ENCODE results near the gene LCORL. TPM values are rescaled to one million over a fixed set of nuclear protein-coding genes. Genes with fewer than 3 reads are reported as not detected.

Gene LCORL
- total RNA-seq, 1 experiment from 2014 or later = 13.8 TPM

- CTCF ChIA-PET = no interaction called here
- H3K9me3 ChIP-seq (ENCODE audit: insufficient read depth, low read depth) = no peaks in the 10 kb centered on the region
Measured at GRCh38 chr4:18033111-18034085, 11.8 kb upstream of the LCORL start.

GRCh38 chr4:18025288-18025687 lies 3.7 kb upstream of the LCORL start:
- H2AFZ ChIP-seq = no peak overlapping the region
- H4K20me1 ChIP-seq (ENCODE audit: insufficient read depth) = no peaks in the 10 kb centered on the region
- no peak overlapping the region for H3K27ac ChIP-seq
- ChIA-PET CTCF (no interaction called here), POLR2A (ENCODE audit: unreplicated experiment) (no interaction called here)
- H3K9me3 ChIP-seq (ENCODE audit: insufficient read depth, low read depth) = no peaks in the 10 kb centered on the region
- no peaks in the 10 kb centered on the region for H3F3A ChIP-seq (ENCODE audit: insufficient read depth, low read depth)
- H3K27me3 ChIP-seq (ENCODE audit: insufficient read depth, low read depth) = no peaks in the 10 kb centered on the region
- no peak overlapping the region for H3K4me2 ChIP-seq
- peaks cover 3% of the 10 kb centered on the region for H3K79me2 ChIP-seq (ENCODE audit: low read depth)
- TF ChIP-seq EZH2 (IDR thresholded peaks at IDR 0.05; ENCODE audit: low read depth) (no peak), CTCF (conservative IDR thresholded peaks at IDR 0.05) (no peak)
- no peak for DNase-seq
- H3K9me2 ChIP-seq (ENCODE audit: insufficient read depth) = no peaks in the 10 kb centered on the region
- intact Hi-C loops (cut with micrococcal nuclease; ENCODE audit: unreplicated experiment) = no loop called here
- H3K4me1 ChIP-seq (replicated peaks; ENCODE audit: insufficient read depth) = no peaks in the 10 kb centered on the region
- H3K4me3 ChIP-seq = no peak overlapping the region
- no TSS peak for BruUV-seq (replicated peaks)
- H3K36me3 ChIP-seq (ENCODE audit: low read depth) = no peaks in the 10 kb centered on the region

More at GRCh38 chr4:18033111-18034085, 11.8 kb upstream of the LCORL start:
- Histone ChIP-seq H3K79me2 (ENCODE audit: low read depth) (no peaks in the 10 kb centered on the region), H2AFZ (no peak overlapping the region), H4K20me1 (ENCODE audit: insufficient read depth) (0 out of 2 replicates have a peak, but pooled peaks cover 5% of the 10 kb centered on the region), H3K4me2 (no peak overlapping the region), H3K36me3 (ENCODE audit: low read depth) (no peaks in the 10 kb centered on the region), H3K9me2 (ENCODE audit: insufficient read depth) (no peaks in the 10 kb centered on the region), H3K27ac (no peak overlapping the region), H3K27me3 (ENCODE audit: insufficient read depth, low read depth) (no peaks in the 10 kb centered on the region), H3K4me3 (no peak overlapping the region), H3F3A (ENCODE audit: insufficient read depth, low read depth) (no peaks in the 10 kb centered on the region), H3K4me1 (replicated peaks; ENCODE audit: insufficient read depth) (no peaks in the 10 kb centered on the region)
- TF ChIP-seq CTCF (conservative IDR thresholded peaks at IDR 0.05) (no peak), EZH2 (IDR thresholded peaks at IDR 0.05; ENCODE audit: low read depth) (no peak)
- POLR2A ChIA-PET (ENCODE audit: unreplicated experiment) = no interaction called here
- no TSS peak for BruUV-seq (replicated peaks)
- intact Hi-C loops (cut with micrococcal nuclease; ENCODE audit: unreplicated experiment) = no loop called here
- no peak for DNase-seq

- TF ChIP-seq EZH2 (IDR thresholded peaks at IDR 0.05; ENCODE audit: low read depth) = no peak
- TF ChIP-seq CTCF (conservative IDR thresholded peaks at IDR 0.05) = no peak
- DNase-seq = no peak
- intact Hi-C loops (cut with micrococcal nuclease; ENCODE audit: unreplicated experiment) = loop anchor here (5.0 kb wide), 2 partner anchors 210 to 510 kb away; partner anchors contain the start of genes DCAF16, NCAPG and QDPR
- H3K9me3 ChIP-seq (ENCODE audit: insufficient read depth, low read depth) = no peaks in the 10 kb centered on the region
- no peaks in the 10 kb centered on the region for H3K27me3 ChIP-seq (ENCODE audit: insufficient read depth, low read depth)
- POLR2A ChIA-PET (ENCODE audit: unreplicated experiment) = no interaction called here
- H2AFZ ChIP-seq = peak overlapping the region; percentile 88
- H3K4me3 ChIP-seq = peak overlapping the region; percentile 75
- H3K36me3 ChIP-seq (ENCODE audit: low read depth) = no peaks in the 10 kb centered on the region
- no peaks in the 10 kb centered on the region for H3F3A ChIP-seq (ENCODE audit: insufficient read depth, low read depth)
- no peaks in the 10 kb centered on the region for H4K20me1 ChIP-seq (ENCODE audit: insufficient read depth)
- peak overlapping the region; percentile 92 for H3K4me2 ChIP-seq
- CTCF ChIA-PET = no interaction called here
- peaks cover 30% of the 10 kb centered on the region for H3K79me2 ChIP-seq (ENCODE audit: low read depth)
- H3K4me1 ChIP-seq (replicated peaks; ENCODE audit: insufficient read depth) = peaks cover 7% of the 10 kb centered on the region
- H3K27ac ChIP-seq = no peak overlapping the region
- BruUV-seq (replicated peaks) = TSS peak; percentile 34
- no peaks in the 10 kb centered on the region for H3K9me2 ChIP-seq (ENCODE audit: insufficient read depth)
Measured at GRCh38 chr4:18022572-18023050, 1.1 kb upstream of the LCORL start.

Data from PC-9 (cell line).